PFSK-1 (cell line): ENCODE data around the gene SLC16A8.

Source experiments
- FOXP2 ChIP-seq: optimal IDR thresholded peaks from 2 replicates; pipeline ENCODE3; 2011; ENCODE audit warnings: borderline replicate concordance, control low read depth, inconsistent platforms; ENCODE audit not compliant: insufficient read depth; ENCODE audit errors: extremely low read length, extremely low read depth
- POLR2AphosphoS5 ChIP-seq: IDR thresholded peaks from 2 replicates; pipeline ENCODE4 v1.6.1; 2012; ENCODE audit warnings: low read depth, mild to moderate bottlenecking, control low read depth, low read length, moderate library complexity
- REST ChIP-seq, 2 experiments: IDR thresholded peaks; 2 replicates each; pipeline versions ENCODE4 v1.6.1 to v1.8.0; 2011 to 2012; ENCODE audit warnings: low read depth in 2 of 2, low read length in 2 of 2, control low read depth in 1 of 2, inconsistent platforms in 1 of 2, mild to moderate bottlenecking in 1 of 2, moderate library complexity in 1 of 2; ENCODE audit not compliant: insufficient read depth in 1 of 2
- SIN3A ChIP-seq: IDR thresholded peaks from 2 replicates; pipeline ENCODE4 v1.6.1; 2012; ENCODE audit warnings: mild to moderate bottlenecking, low read length, moderate library complexity, borderline replicate concordance; ENCODE audit not compliant: insufficient read depth
- TAF1 ChIP-seq: IDR thresholded peaks from 2 replicates; pipeline ENCODE4 v1.6.1; 2012; ENCODE audit warnings: low read length, control low read depth, borderline replicate concordance; ENCODE audit not compliant: insufficient read depth

The SLC16A8 gene

GRCh38 chr22:38074181-38075104, 9.5 kb downstream of the SLC16A8 start:
- TF ChIP-seq SIN3A: no peak
- TF ChIP-seq FOXP2: no peak
- TF ChIP-seq REST (IDR thresholded peaks at IDR 0.05; ENCODE audit: insufficient read depth in 1 of 2, low read depth in 2 of 2, low read length in 2 of 2): no peak
- TF ChIP-seq TAF1: no peak
- no peak for TF ChIP-seq POLR2AphosphoS5

- TF ChIP-seq FOXP2 (no peak), SIN3A (no peak), POLR2AphosphoS5 (no peak), TAF1 (no peak), REST (IDR thresholded peaks at IDR 0.05; ENCODE audit: insufficient read depth in 1 of 2, low read depth in 2 of 2, low read length in 2 of 2) (no peak)
Observed at GRCh38 chr22:38073150-38074130, 10.5 kb downstream of the SLC16A8 start.

GRCh38 chr22:38072322-38073149, 11.4 kb downstream of the SLC16A8 start:
- no peak for TF ChIP-seq SIN3A
- TF ChIP-seq REST (IDR thresholded peaks at IDR 0.05; ENCODE audit: insufficient read depth in 1 of 2, low read depth in 2 of 2, low read length in 2 of 2): no peak
- TF ChIP-seq TAF1: no peak
- no peak for TF ChIP-seq FOXP2
- no peak for TF ChIP-seq POLR2AphosphoS5

GRCh38 chr22:38071421-38072321, 12.3 kb downstream of the SLC16A8 start:
- TF ChIP-seq REST (IDR thresholded peaks at IDR 0.05; ENCODE audit: insufficient read depth in 1 of 2, low read depth in 2 of 2, low read length in 2 of 2) (no peak), TAF1 (no peak), POLR2AphosphoS5 (no peak), SIN3A (no peak), FOXP2 (no peak)
